Measurements from ENCODE around the gene ERFE.

Gene ERFE

GRCh38 chr2:238170386-238171071 is 11.8 kb downstream of the ERFE start:
- TF ChIP-seq EP300 (IDR thresholded peaks at IDR 0.05; ENCODE audit: borderline replicate concordance), result no peak
- no peak for TF ChIP-seq USF1 (IDR thresholded peaks at IDR 0.05)
- TF ChIP-seq MAX (IDR thresholded peaks at IDR 0.05), result no peak
- TF ChIP-seq RAD21 (IDR thresholded peaks at IDR 0.05; ENCODE audit: low read depth), result no peak

GRCh38 chr2:238171072-238171431 is 12.3 kb downstream of the ERFE start:
- peak; percentile 79 for TF ChIP-seq CEBPB (IDR thresholded peaks at IDR 0.05)

- TF ChIP-seq FOXM1 (IDR thresholded peaks at IDR 0.05; ENCODE audit: borderline replicate concordance, low read depth), result no peak
- TF ChIP-seq USF1 (IDR thresholded peaks at IDR 0.05), result no peak
- no peak for TF ChIP-seq ZBTB7A (IDR thresholded peaks at IDR 0.05; ENCODE audit: low read depth)
- no peak for TF ChIP-seq CREB1 (IDR thresholded peaks at IDR 0.05; ENCODE audit: low read depth)
- TF ChIP-seq NFIC (IDR thresholded peaks at IDR 0.05), result no peak
- no peak for TF ChIP-seq MAX (IDR thresholded peaks at IDR 0.05)
- no peak for TF ChIP-seq TEAD4 (IDR thresholded peaks at IDR 0.05)
These were observed 12.9 kb downstream of the ERFE start for GRCh38 chr2:238171575-238172187.

- TF ChIP-seq FOXM1 (IDR thresholded peaks at IDR 0.05; ENCODE audit: borderline replicate concordance, low read depth), result no peak
- TF ChIP-seq TEAD4 (IDR thresholded peaks at IDR 0.05), result no peak
- TF ChIP-seq RAD21 (IDR thresholded peaks at IDR 0.05; ENCODE audit: low read depth), result no peak
- TF ChIP-seq CREB1 (IDR thresholded peaks at IDR 0.05; ENCODE audit: low read depth), result no peak
- TF ChIP-seq TCF12 (IDR thresholded peaks at IDR 0.05; ENCODE audit: low read depth), result no peak
- TF ChIP-seq MAX (IDR thresholded peaks at IDR 0.05), result no peak
- no peak for TF ChIP-seq ZBTB7A (IDR thresholded peaks at IDR 0.05; ENCODE audit: low read depth)
These were observed 13.7 kb downstream of the ERFE start for GRCh38 chr2:238172439-238172838.

GRCh38 chr2:238173692-238174091 is 14.9 kb downstream of the ERFE start:
- TF ChIP-seq CEBPB (IDR thresholded peaks at IDR 0.05), result no peak
- no peak for TF ChIP-seq ZBTB7A (IDR thresholded peaks at IDR 0.05; ENCODE audit: low read depth)
- TF ChIP-seq EP300 (IDR thresholded peaks at IDR 0.05; ENCODE audit: borderline replicate concordance), result no peak
- no peak for TF ChIP-seq TCF12 (IDR thresholded peaks at IDR 0.05; ENCODE audit: low read depth)
- TF ChIP-seq TEAD4 (IDR thresholded peaks at IDR 0.05), result no peak
- TF ChIP-seq USF1 (IDR thresholded peaks at IDR 0.05), result no peak
- peak; percentile 16; the same call in 1 of the 2 replicates for TF ChIP-seq RAD21 (IDR thresholded peaks at IDR 0.05; ENCODE audit: low read depth)
- no peak for TF ChIP-seq EGR1 (IDR thresholded peaks at IDR 0.05)

GRCh38 chr2:238174291-238174690 is 15.5 kb downstream of the ERFE start:
- no peak for TF ChIP-seq TAF1 (IDR thresholded peaks at IDR 0.05; ENCODE audit: low read depth)
- no peak for TF ChIP-seq CEBPB (IDR thresholded peaks at IDR 0.05)
- TF ChIP-seq YY1 (IDR thresholded peaks at IDR 0.05; ENCODE audit: low read depth), result no peak
- no peak for TF ChIP-seq FOXM1 (IDR thresholded peaks at IDR 0.05; ENCODE audit: borderline replicate concordance, low read depth)
- TF ChIP-seq ZBTB7A (IDR thresholded peaks at IDR 0.05; ENCODE audit: low read depth), result no peak
- TF ChIP-seq RAD21 (IDR thresholded peaks at IDR 0.05; ENCODE audit: low read depth), result no peak
- TF ChIP-seq MAX (IDR thresholded peaks at IDR 0.05), result no peak
- no peak for TF ChIP-seq CREB1 (IDR thresholded peaks at IDR 0.05; ENCODE audit: low read depth)
- no peak for TF ChIP-seq EP300 (IDR thresholded peaks at IDR 0.05; ENCODE audit: borderline replicate concordance)
- TF ChIP-seq REST (IDR thresholded peaks at IDR 0.05; ENCODE audit: low read depth), result no peak

- no peak for TF ChIP-seq USF1 (IDR thresholded peaks at IDR 0.05)
- no peak for TF ChIP-seq EP300 (IDR thresholded peaks at IDR 0.05; ENCODE audit: borderline replicate concordance)
- TF ChIP-seq TEAD4 (IDR thresholded peaks at IDR 0.05), result no peak
- no peak for TF ChIP-seq CREB1 (IDR thresholded peaks at IDR 0.05; ENCODE audit: low read depth)
- no peak for TF ChIP-seq EGR1 (IDR thresholded peaks at IDR 0.05)
- no peak for TF ChIP-seq TAF1 (IDR thresholded peaks at IDR 0.05; ENCODE audit: low read depth)
- TF ChIP-seq YY1 (IDR thresholded peaks at IDR 0.05; ENCODE audit: low read depth), result no peak
- no peak for TF ChIP-seq CEBPB (IDR thresholded peaks at IDR 0.05)
- TF ChIP-seq RAD21 (IDR thresholded peaks at IDR 0.05; ENCODE audit: low read depth), result no peak
- no peak for TF ChIP-seq FOXM1 (IDR thresholded peaks at IDR 0.05; ENCODE audit: borderline replicate concordance, low read depth)
- TF ChIP-seq MAX (IDR thresholded peaks at IDR 0.05), result no peak
- no peak for TF ChIP-seq NFIC (IDR thresholded peaks at IDR 0.05)
- no peak for TF ChIP-seq REST (IDR thresholded peaks at IDR 0.05; ENCODE audit: low read depth)
- no peak for TF ChIP-seq TCF12 (IDR thresholded peaks at IDR 0.05; ENCODE audit: low read depth)
- no peak for TF ChIP-seq ZBTB7A (IDR thresholded peaks at IDR 0.05; ENCODE audit: low read depth)
These were observed 15.9 kb downstream of the ERFE start for GRCh38 chr2:238174701-238175100.
